Natural killer cell treated with Interleukin-12 subunit alpha and Interleukin-12 subunit beta and Interleukin-15 and Interleukin-18, amount 100 ng/mL, for 72 hours (primary cell): ENCODE measurements around the gene NISCH. TPM values are rescaled to one million over a fixed set of nuclear protein-coding genes. Genes with fewer than 3 reads are reported as not detected.
"Not testable (repeated sequence)": the region's sequence is repeated elsewhere in the genome, so short reads cannot be mapped to it uniquely, and the experiment has no call there.

Experiments
- ATAC-seq, 2 donors: fragments of 150-1000 bp; cut with Tn5 transposase in 1 of 2; sonication (Bioruptor Pico), chemical (Tn5 transposase) in 1 of 2; 2 replicates each; pipeline ENCODE4 v1.10.0; 2021
- DNase-seq: peaks from one replicate; pipeline ENCODE4 v3.0.0; 2022; ENCODE audit warnings: low spot score
- H3K27ac Mint-ChIP-seq, 2 donors: 1 replicate in 1 of 2; 2 replicates in 1 of 2; pipeline ENCODE4 v1.8.0; 2022; ENCODE audit warnings: mixed read lengths in 2 of 2, mild to moderate bottlenecking in 1 of 2, moderate library complexity in 1 of 2
- H3K27me3 Mint-ChIP-seq, 2 donors: 1 replicate in 1 of 2; 2 replicates in 1 of 2; pipeline ENCODE4 v1.8.0; 2022; ENCODE audit warnings: mixed read lengths in 2 of 2
- H3K36me3 Mint-ChIP-seq: one replicate; pipeline ENCODE4 v1.8.0; 2022; ENCODE audit warnings: mixed read lengths
- H3K4me1 Mint-ChIP-seq, 2 donors: 1 replicate in 1 of 2; 2 replicates in 1 of 2; pipeline ENCODE4 v1.8.0; 2022; ENCODE audit warnings: low read depth in 2 of 2, mixed read lengths in 2 of 2, mild to moderate bottlenecking in 1 of 2
- H3K4me3 Mint-ChIP-seq: one replicate; pipeline ENCODE4 v1.8.0; 2022; ENCODE audit warnings: mixed read lengths
- H3K9me3 Mint-ChIP-seq: 2 replicates; pipeline ENCODE4 v1.8.0; 2022; ENCODE audit warnings: mixed read lengths
- total RNA-seq, 2 donors: library from RNA; stranded (reverse); gene quantifications; one replicate each; pipeline ENCODE4 v1.2.3, GENCODE V29; 2022

The NISCH gene
- total RNA-seq, 2 donors from 2014 or later: 72.5 to 116 TPM

GRCh38 chr3:52520141-52520667, 64.8 kb downstream of the NISCH start:
- Mint-ChIP-seq H3K4me3 (no peak overlapping the region), H3K4me1 (peaks cover 0 to 4% of the 10 kb centered on the region in 2 donors), H3K36me3 (no peaks in the 10 kb centered on the region), H3K9me3 (no peaks in the 10 kb centered on the region), H3K27me3 (no peaks in the 10 kb centered on the region), H3K27ac (no peak overlapping the region)
- DNase-seq (no peak), ATAC-seq (no peak)

- H3K36me3 Mint-ChIP-seq: no peaks in the 10 kb centered on the region
- no peaks in the 10 kb centered on the region for H3K9me3 Mint-ChIP-seq
- no peaks in the 10 kb centered on the region for H3K27me3 Mint-ChIP-seq
- H3K4me1 Mint-ChIP-seq: peaks cover 0 to 4% of the 10 kb centered on the region in 2 donors
- DNase-seq (no peak), ATAC-seq (no peak)
- H3K27ac Mint-ChIP-seq: no peak overlapping the region
- no peak overlapping the region for H3K4me3 Mint-ChIP-seq
Measured at GRCh38 chr3:52520716-52521487, 65.5 kb downstream of the NISCH start.

GRCh38 chr3:52521488-52521824, 66.1 kb downstream of the NISCH start:
- no peak overlapping the region for H3K27ac Mint-ChIP-seq
- no peaks in the 10 kb centered on the region for H3K27me3 Mint-ChIP-seq
- no peak overlapping the region for H3K4me3 Mint-ChIP-seq
- peaks cover 0 to 4% of the 10 kb centered on the region in 2 donors for H3K4me1 Mint-ChIP-seq
- H3K36me3 Mint-ChIP-seq: no peaks in the 10 kb centered on the region
- DNase-seq (no peak), ATAC-seq (no peak)
- no peaks in the 10 kb centered on the region for H3K9me3 Mint-ChIP-seq

GRCh38 chr3:52521881-52522650, 66.7 kb downstream of the NISCH start:
- H3K4me3 Mint-ChIP-seq: no peak overlapping the region
- ATAC-seq (no peak), DNase-seq (no peak)
- H3K27me3 Mint-ChIP-seq: no peaks in the 10 kb centered on the region
- no peaks in the 10 kb centered on the region for H3K36me3 Mint-ChIP-seq
- H3K27ac Mint-ChIP-seq: no peak overlapping the region
- peaks cover 0 to 4% of the 10 kb centered on the region in 2 donors for H3K4me1 Mint-ChIP-seq
- H3K9me3 Mint-ChIP-seq: no peaks in the 10 kb centered on the region

GRCh38 chr3:52522651-52523251, 67.3 kb downstream of the NISCH start:
- no peak for ATAC-seq
- Mint-ChIP-seq H3K9me3 (no peaks in the 10 kb centered on the region), H3K4me1 (peaks cover 0 to 4% of the 10 kb centered on the region in 2 donors), H3K27me3 (no peaks in the 10 kb centered on the region), H3K36me3 (no peaks in the 10 kb centered on the region), H3K4me3 (no peak overlapping the region), H3K27ac (no peak overlapping the region)
- DNase-seq: no peak

GRCh38 chr3:52523386-52524257, 68.2 kb downstream of the NISCH start:
- Mint-ChIP-seq H3K36me3 (no peaks in the 10 kb centered on the region), H3K9me3 (no peaks in the 10 kb centered on the region), H3K27me3 (no peaks in the 10 kb centered on the region), H3K4me1 (peaks cover 0 to 4% of the 10 kb centered on the region in 2 donors), H3K4me3 (no peak overlapping the region), H3K27ac (no peak overlapping the region)
- ATAC-seq: no peak
- peak; percentile 59 for DNase-seq

- ATAC-seq (no peak), DNase-seq (no peak)
- no peak overlapping the region for H3K4me3 Mint-ChIP-seq
- no peak overlapping the region for H3K27ac Mint-ChIP-seq
- H3K27me3 Mint-ChIP-seq: no peaks in the 10 kb centered on the region
- H3K4me1 Mint-ChIP-seq: peaks cover 0 to 4% of the 10 kb centered on the region in 2 donors
- H3K9me3 Mint-ChIP-seq: no peaks in the 10 kb centered on the region
- no peaks in the 10 kb centered on the region for H3K36me3 Mint-ChIP-seq
Measured at GRCh38 chr3:52524258-52524751, 68.9 kb downstream of the NISCH start.

GRCh38 chr3:52524752-52525679, 69.6 kb downstream of the NISCH start:
- DNase-seq (peak; percentile 44), ATAC-seq (no peak)
- Mint-ChIP-seq H3K4me3 (no peak overlapping the region), H3K9me3 (no peaks in the 10 kb centered on the region), H3K4me1 (peaks cover 0 to 4% of the 10 kb centered on the region in 2 donors), H3K27ac (no peak overlapping the region), H3K36me3 (no peaks in the 10 kb centered on the region), H3K27me3 (no peaks in the 10 kb centered on the region)

GRCh38 chr3:52525680-52526561, 70.5 kb downstream of the NISCH start:
- DNase-seq: peak; percentile 49
- Mint-ChIP-seq H3K9me3 (no peaks in the 10 kb centered on the region), H3K4me1 (peaks cover 0 to 4% of the 10 kb centered on the region in 2 donors), H3K36me3 (no peaks in the 10 kb centered on the region), H3K4me3 (no peak overlapping the region), H3K27me3 (no peaks in the 10 kb centered on the region), H3K27ac (no peak overlapping the region)
- ATAC-seq: no peak

GRCh38 chr3:52526671-52527038, 71.3 kb downstream of the NISCH start:
- H3K27me3 Mint-ChIP-seq, H3K4me1 Mint-ChIP-seq, ATAC-seq: not testable (repeated sequence)

GRCh38 chr3:52527039-52527731, 71.8 kb downstream of the NISCH start:
- peaks cover 1 to 4% of the 10 kb centered on the region in 2 donors for H3K4me1 Mint-ChIP-seq
- ATAC-seq (no peak), DNase-seq (peak; percentile 56)
- H3K36me3 Mint-ChIP-seq: no peaks in the 10 kb centered on the region
- H3K9me3 Mint-ChIP-seq: no peaks in the 10 kb centered on the region
- H3K4me3 Mint-ChIP-seq: no peak overlapping the region
- H3K27me3 Mint-ChIP-seq: no peaks in the 10 kb centered on the region
- no peak overlapping the region for H3K27ac Mint-ChIP-seq

More at GRCh38 chr3:52526671-52527038, 71.3 kb downstream of the NISCH start:
- not testable (repeated sequence) for H3K27ac Mint-ChIP-seq, H3K4me3 Mint-ChIP-seq, H3K9me3 Mint-ChIP-seq, H3K36me3 Mint-ChIP-seq
- peak; percentile 26 for DNase-seq
